B cell (primary cell): ENCODE data around the gene CRYGD. TPM values are rescaled to one million over a fixed set of nuclear protein-coding genes. Genes with fewer than 3 reads are reported as not detected.
"Not testable (repeated sequence)": the region's sequence is repeated elsewhere in the genome, so short reads cannot be mapped to it uniquely, and the experiment has no call there.

ENCODE experiments used
- ATAC-seq: fragments of 200-7000 bp; cut with Tn5 transposase; one replicate; pipeline ENCODE4 v1.10.0; 2021; ENCODE audit warnings: low read depth, mild to moderate bottlenecking, moderate number of reproducible peaks, moderate library complexity
- CTCF ChIA-PET: fragments of 350-600 bp; sonication (Branson Sonifier 250); formaldehyde crosslinking; loops from one replicate; lab custom pipeline; 2021; ENCODE audit warnings: antibody characterized with exemption, inconsistent platforms; lab: Charles Lee
- POLR2A ChIA-PET: fragments of 350-600 bp; sonication (Branson Sonifier 250); formaldehyde crosslinking; loops from one replicate; lab custom pipeline; 2021; ENCODE audit warnings: antibody characterized with exemption; lab: Charles Lee
- DNase-seq: peaks from one replicate; pipeline ENCODE4 v3.0.0; 2013
- H2AFZ ChIP-seq: 2 replicates; pipeline ENCODE4 v1.6.1; 2012; ENCODE audit warnings: mild to moderate bottlenecking, low read depth, low read length; ENCODE audit not compliant: insufficient read depth, poor library complexity, severe bottlenecking
- H3K27ac ChIP-seq, 2 donors: 1 replicate in 1 of 2; 2 replicates in 1 of 2; pipeline ENCODE4 v1.5.1; 2012 to 2013; ENCODE audit warnings: low read length in 2 of 2, mild to moderate bottlenecking in 2 of 2, moderate library complexity in 1 of 2
- H3K27me3 ChIP-seq, 4 experiments: fragments of 200-600 bp in 1 of 4; sonication (generic) in 1 of 4; replicated peaks in 1 of 4; 1 replicate in 2 of 4; 2 replicates in 2 of 4; pipeline versions ENCODE4 v1.6.1 to v1.7.0; 2013 to 2016; ENCODE audit warnings: low read length in 3 of 4, mild to moderate bottlenecking in 2 of 4, mixed read lengths in 1 of 4, moderate library complexity in 1 of 4; ENCODE audit not compliant: insufficient read depth in 4 of 4, control insufficient read depth in 3 of 4; ENCODE audit errors: control extremely low read depth in 1 of 4
- H3K36me3 ChIP-seq, 2 experiments: replicated peaks in 1 of 2; 1 replicate in 1 of 2; 2 replicates in 1 of 2; pipeline versions ENCODE4 v1.6.1 to v1.7.1; 2013; ENCODE audit warnings: low read length in 1 of 2; ENCODE audit not compliant: insufficient read depth in 2 of 2, control insufficient read depth in 1 of 2; ENCODE audit errors: control extremely low read depth in 1 of 2, extremely low read depth in 1 of 2
- H3K4me1 ChIP-seq, 2 donors: fragments of 200-600 bp in 1 of 2; sonication (generic) in 1 of 2; 1 replicate in 1 of 2; 2 replicates in 1 of 2; pipeline versions ENCODE4 v1.5.1 to v1.6.1; 2013 to 2017; ENCODE audit warnings: low read length in 2 of 2; ENCODE audit not compliant: control insufficient read depth in 2 of 2, insufficient read depth in 2 of 2
- H3K4me2 ChIP-seq: replicated peaks from 2 replicates; pipeline ENCODE3; 2012; ENCODE audit warnings: mild to moderate bottlenecking, low read depth, low read length; ENCODE audit not compliant: poor library complexity, severe bottlenecking
- H3K4me3 ChIP-seq, 5 experiments: fragments of 200-600 bp in 1 of 5; sonication (generic) in 1 of 5; 1 replicate in 3 of 5; 2 replicates in 2 of 5; pipeline versions ENCODE4 v1.5.1 to v1.7.0; 2011 to 2016; ENCODE audit warnings: low read length in 4 of 5, mild to moderate bottlenecking in 4 of 5, low read depth in 2 of 5, control low read depth in 1 of 5, moderate library complexity in 1 of 5; ENCODE audit not compliant: insufficient read depth in 1 of 5; ENCODE audit errors: control extremely low read depth in 1 of 5, extremely low read depth in 1 of 5
- H3K79me2 ChIP-seq: fragments of 200-600 bp; sonication (generic); one replicate; pipeline ENCODE4 v1.6.0; 2016; ENCODE audit warnings: low read length; ENCODE audit not compliant: control insufficient read depth, insufficient read depth
- H3K9ac ChIP-seq: fragments of 200-600 bp; sonication (generic); 2 replicates; pipeline ENCODE4 v1.6.1; 2017; ENCODE audit warnings: mild to moderate bottlenecking, low read length, moderate library complexity
- H3K9me3 ChIP-seq, 3 donors: one replicate each; pipeline versions ENCODE4 v1.6.1 to v1.7.1; 2013; ENCODE audit warnings: low read length in 2 of 3; ENCODE audit not compliant: control insufficient read depth in 2 of 3, insufficient read depth in 1 of 3; ENCODE audit errors: control extremely low read depth in 1 of 3
- H4K20me1 ChIP-seq: 2 replicates; pipeline ENCODE4 v1.6.0; 2012; ENCODE audit warnings: mild to moderate bottlenecking, low read length; ENCODE audit not compliant: insufficient read depth, control insufficient read depth, poor library complexity, severe bottlenecking
- H3K27ac Mint-ChIP-seq: one replicate; pipeline ENCODE4 v1.8.0; 2021; ENCODE audit warnings: mixed read lengths
- H3K27me3 Mint-ChIP-seq: one replicate; pipeline ENCODE4 v1.8.0; 2021; ENCODE audit warnings: mixed read lengths
- H3K4me1 Mint-ChIP-seq: one replicate; pipeline ENCODE4 v1.8.0; 2021; ENCODE audit warnings: mixed read lengths
- H3K4me3 Mint-ChIP-seq: one replicate; pipeline ENCODE4 v1.8.0; 2021; ENCODE audit warnings: mixed read lengths
- H3K9me3 Mint-ChIP-seq: one replicate; pipeline ENCODE4 v1.8.0; 2022; ENCODE audit warnings: mixed read lengths; ENCODE audit not compliant: insufficient read depth
- EZH2 ChIP-seq: IDR thresholded peaks from 2 replicates; pipeline ENCODE4 v1.6.1; 2012; ENCODE audit warnings: borderline replicate concordance, low read depth, mild to moderate bottlenecking, moderate library complexity, low read length; ENCODE audit not compliant: insufficient read depth, poor library complexity, severe bottlenecking
- WGBS: methylation state at CpG from one replicate; pipeline ENCODE4 v1.1.5; 2013; ENCODE audit warnings: missing lambda C conversion rate; ENCODE audit not compliant: insufficient coverage; 5-methylcytosine and 5-hydroxymethylcytosine counted together
- intact Hi-C: fragments of 100-400 bp; cut with micrococcal nuclease; formaldehyde crosslinking; loops from one replicate; pipeline ENCODE4 v1.10.0; 2022
- polyA plus RNA-seq: library from polyadenylated mRNA; depleted of rRNA; stranded (reverse); fragments of >200 nt; gene quantifications from 2 replicates; pipeline ENCODE4 v1.2.3, GENCODE V29; 2012
- total RNA-seq, 2 donors: library from RNA; stranded (reverse); fragments of 120-200 nt in 1 of 2; gene quantifications; 1 replicate in 1 of 2; 2 replicates in 1 of 2; pipeline versions ENCODE4 v1.2.3 to v1.2.4, GENCODE V29; 2013 to 2022
- TF ChIP-seq, protein P1 (sequence below): fragments of 200-600 bp; IDR thresholded peaks from one replicate; pipeline ENCODE4 v1.8.0; 2022; ENCODE audit warnings: antibody characterized with exemption, mild to moderate bottlenecking

CRYGD gene
- total and polyA plus RNA-seq, 2 donors (not counting 1 experiment from before 2014, with no cell fraction given): not detected

DNA sequence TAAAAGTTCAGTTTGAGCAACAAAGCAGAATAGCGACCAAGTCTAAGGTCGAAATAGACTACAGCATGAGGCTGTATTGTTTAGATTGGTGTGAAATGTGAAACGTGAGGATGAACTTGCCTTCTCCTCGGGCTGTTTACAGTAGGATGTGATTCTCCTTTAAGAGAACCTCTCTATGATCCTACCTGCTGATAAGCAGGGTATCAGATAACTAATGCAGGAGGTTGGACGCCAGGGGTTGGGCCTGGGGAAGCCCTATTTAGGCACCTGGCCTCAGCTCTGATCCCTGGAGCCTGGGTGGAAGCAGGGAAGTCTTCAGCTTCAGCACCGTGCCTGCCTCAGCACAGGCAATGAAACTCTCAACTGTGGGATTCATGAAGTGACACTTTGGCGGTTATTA lies 11.4 kb downstream of the CRYGD start:
- Mint-ChIP-seq H3K27me3 (peaks cover 9% of the 10 kb centered on the region), H3K9me3 (no peaks in the 10 kb centered on the region), H3K27ac (no peak overlapping the region), H3K4me1 (no peaks in the 10 kb centered on the region), H3K4me3 (no peak overlapping the region)
- H2AFZ ChIP-seq: no peak overlapping the region
- no peaks in the 10 kb centered on the region for H3K36me3 ChIP-seq
- no peaks in the 10 kb centered on the region for H3K9me3 ChIP-seq
- 81% methylated on average over 4 of the region's 7 CpGs for WGBS
- H3K27me3 ChIP-seq: no peaks in the 10 kb centered on the region
- H3K79me2 ChIP-seq: no peaks in the 10 kb centered on the region
- POLR2A ChIA-PET: no interaction called here
- H3K4me3 ChIP-seq: no peak overlapping the region
- DNase-seq (no peak), ATAC-seq (no peak)
- H4K20me1 ChIP-seq: no peaks in the 10 kb centered on the region
- TF ChIP-seq, protein P1, sequence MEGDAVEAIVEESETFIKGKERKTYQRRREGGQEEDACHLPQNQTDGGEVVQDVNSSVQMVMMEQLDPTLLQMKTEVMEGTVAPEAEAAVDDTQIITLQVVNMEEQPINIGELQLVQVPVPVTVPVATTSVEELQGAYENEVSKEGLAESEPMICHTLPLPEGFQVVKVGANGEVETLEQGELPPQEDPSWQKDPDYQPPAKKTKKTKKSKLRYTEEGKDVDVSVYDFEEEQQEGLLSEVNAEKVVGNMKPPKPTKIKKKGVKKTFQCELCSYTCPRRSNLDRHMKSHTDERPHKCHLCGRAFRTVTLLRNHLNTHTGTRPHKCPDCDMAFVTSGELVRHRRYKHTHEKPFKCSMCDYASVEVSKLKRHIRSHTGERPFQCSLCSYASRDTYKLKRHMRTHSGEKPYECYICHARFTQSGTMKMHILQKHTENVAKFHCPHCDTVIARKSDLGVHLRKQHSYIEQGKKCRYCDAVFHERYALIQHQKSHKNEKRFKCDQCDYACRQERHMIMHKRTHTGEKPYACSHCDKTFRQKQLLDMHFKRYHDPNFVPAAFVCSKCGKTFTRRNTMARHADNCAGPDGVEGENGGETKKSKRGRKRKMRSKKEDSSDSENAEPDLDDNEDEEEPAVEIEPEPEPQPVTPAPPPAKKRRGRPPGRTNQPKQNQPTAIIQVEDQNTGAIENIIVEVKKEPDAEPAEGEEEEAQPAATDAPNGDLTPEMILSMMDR: no peak
- no peak for TF ChIP-seq EZH2
- no peak overlapping the region for H3K9ac ChIP-seq
- intact Hi-C loops: no loop called here
- H3K27ac ChIP-seq: no peak overlapping the region
- no peaks in the 10 kb centered on the region for H3K4me1 ChIP-seq
- CTCF ChIA-PET: interaction anchor here (0.5 kb wide), 1 partner anchor 141 kb away, joined by 3 read pairs; no protein-coding TSS in a partner anchor
- no peak overlapping the region for H3K4me2 ChIP-seq

DNA sequence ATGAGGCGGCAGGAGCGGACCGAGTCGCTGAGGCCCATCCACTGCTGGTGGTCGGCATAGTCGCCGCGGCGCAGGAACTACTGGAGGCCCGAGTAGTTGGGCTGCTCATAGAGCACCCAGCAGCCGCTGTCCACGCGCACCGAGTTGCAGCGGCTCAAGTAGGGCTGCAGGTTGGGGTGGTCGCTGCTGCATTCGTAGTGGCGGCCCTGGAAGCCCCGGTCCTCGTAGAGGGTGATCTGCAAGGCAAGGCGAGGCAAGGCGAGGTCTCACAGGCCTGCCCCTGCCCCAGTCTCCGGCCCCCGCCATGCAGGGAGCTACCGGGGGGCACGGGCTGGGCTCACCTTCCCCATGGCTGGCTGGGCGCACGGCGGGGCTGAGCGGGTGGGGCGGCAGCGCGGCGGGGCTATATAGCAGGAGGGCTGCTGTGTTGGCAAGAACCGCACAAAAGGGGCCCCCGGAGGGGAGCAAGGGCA lies 12.0 kb downstream of the CRYGD start:
- H3K27me3 ChIP-seq, H3K27ac ChIP-seq, H3K4me3 Mint-ChIP-seq, CTCF ChIA-PET, H3K4me3 ChIP-seq, H3K79me2 ChIP-seq, H3K36me3 ChIP-seq, H3K4me1 ChIP-seq, H3K9ac ChIP-seq, intact Hi-C loops, ATAC-seq, H4K20me1 ChIP-seq, H3K27me3 Mint-ChIP-seq, H3K27ac Mint-ChIP-seq, POLR2A ChIA-PET, H3K4me1 Mint-ChIP-seq, H3K9me3 ChIP-seq, H2AFZ ChIP-seq, H3K4me2 ChIP-seq, H3K9me3 Mint-ChIP-seq: not testable (repeated sequence)
- 84% methylated on average over 15 of the region's 36 CpGs for WGBS
- DNase-seq: peak; percentile 3
